NK-92 (cell line): ENCODE results near the gene TMPRSS6.
"Not testable (repeated sequence)": the region's sequence is repeated elsewhere in the genome, so short reads cannot be mapped to it uniquely, and the experiment has no call there.

Experiments used
- DNase-seq: peaks from one replicate; lab custom pipeline; 2025; ENCODE audit not compliant: unreplicated experiment; lab: John Stamatoyannopoulos, UW

The TMPRSS6 gene

DNA sequence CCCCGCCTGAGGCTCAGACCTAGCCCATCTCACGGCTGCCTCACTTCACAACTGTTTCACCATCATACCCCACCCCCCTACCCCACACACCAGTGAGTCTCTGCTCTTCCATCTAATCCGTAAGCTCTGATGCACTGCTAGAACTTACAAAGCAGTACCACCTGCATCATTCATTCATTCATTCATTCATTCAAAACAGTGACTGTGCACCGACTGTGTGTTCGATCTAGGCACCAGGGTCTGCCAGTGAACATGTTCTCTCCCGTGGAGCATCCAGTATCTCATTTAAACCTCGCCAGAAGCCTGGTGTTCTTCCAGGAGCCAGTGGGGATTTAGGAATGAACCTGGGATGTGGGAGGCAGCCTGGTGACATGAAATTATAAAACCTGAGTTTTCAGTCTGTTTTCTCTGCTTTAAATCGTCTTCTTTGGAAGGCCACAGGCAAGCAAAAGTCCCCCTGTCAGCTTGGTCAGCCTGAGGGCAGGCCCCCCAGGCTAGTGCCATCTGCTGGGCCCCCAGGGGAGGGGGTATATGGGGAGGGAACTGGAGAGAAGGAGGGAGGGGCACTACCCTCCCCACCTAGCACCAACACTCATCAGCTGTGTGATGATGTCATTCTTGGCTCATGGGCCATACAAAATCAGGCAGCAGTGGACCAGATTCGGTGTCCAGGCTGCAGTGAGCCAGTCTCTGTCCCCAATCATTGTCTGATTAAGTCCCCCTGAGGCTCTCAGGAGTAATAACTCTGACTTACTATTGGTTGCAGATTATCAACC, 18.4 kb downstream of the TMPRSS6 start:
- DNase-seq, result no peak

DNA sequence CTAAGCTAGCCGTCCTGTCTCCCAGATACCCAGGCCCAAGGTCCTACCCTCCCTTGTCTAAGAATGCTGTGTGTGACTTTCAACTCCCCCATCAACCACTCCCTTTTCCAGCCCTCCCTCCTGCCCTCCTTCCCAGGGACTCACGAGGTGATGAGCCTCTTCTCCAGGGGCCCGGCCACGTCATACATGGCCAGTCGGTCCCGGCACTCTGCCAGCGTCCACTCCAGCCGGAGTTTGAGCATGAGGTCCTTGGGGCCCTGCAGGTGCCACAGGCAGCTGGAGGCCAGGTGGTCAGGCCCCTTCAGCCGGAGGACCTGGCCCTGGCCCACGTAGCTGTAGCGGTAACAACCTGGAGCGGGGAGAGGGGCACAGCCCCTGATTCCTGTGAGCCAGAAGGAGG, 20.1 kb downstream of the TMPRSS6 start:
- no peak for DNase-seq

GRCh38 chr22:37088750-37089408, 20.6 kb downstream of the TMPRSS6 start:
- DNase-seq, result no peak

- no peak for DNase-seq
Observed at GRCh38 chr22:37088108-37088605, 21.4 kb downstream of the TMPRSS6 start.

DNA sequence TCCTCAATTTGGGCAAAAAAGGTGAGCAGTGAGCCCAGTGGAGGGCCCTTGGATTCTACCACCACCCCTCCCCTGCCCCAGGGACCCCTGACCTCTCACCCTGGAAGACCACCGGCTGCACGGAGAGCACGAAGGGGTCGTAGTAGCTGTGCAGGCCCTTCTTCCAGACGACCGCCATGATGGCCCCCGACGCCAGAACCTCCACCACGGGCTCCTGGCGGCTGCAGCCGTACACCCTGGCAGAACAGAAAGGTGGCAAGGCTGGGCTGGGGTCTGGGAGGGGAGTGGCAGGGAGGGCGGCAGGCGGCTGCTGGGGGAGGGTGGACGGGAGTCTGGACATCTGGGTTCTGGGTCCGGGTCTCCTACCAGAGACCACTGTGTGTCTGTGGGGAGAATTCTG, 23.3 kb downstream of the TMPRSS6 start:
- DNase-seq, result no peak

DNA sequence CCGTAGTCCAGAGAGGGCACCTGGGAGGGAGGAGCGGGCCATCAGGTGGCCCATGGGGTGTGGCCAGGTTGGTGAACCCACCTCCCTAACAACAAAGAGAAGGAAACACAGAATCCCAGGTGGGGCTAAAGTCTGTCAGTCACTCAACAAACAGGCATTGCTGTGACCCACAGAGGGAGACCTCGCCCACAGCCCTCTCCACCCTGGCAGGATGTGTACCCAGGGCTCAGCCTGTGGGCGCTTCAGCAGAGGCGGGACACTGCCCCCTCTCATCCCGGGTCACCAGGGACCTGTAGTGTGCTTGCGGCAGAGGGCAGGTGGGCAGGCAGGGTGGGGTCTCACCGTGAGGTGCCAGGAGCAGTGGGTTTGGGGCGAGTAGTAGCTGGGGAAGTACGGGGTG, 25.1 kb downstream of the TMPRSS6 start:
- DNase-seq, result no peak

DNA sequence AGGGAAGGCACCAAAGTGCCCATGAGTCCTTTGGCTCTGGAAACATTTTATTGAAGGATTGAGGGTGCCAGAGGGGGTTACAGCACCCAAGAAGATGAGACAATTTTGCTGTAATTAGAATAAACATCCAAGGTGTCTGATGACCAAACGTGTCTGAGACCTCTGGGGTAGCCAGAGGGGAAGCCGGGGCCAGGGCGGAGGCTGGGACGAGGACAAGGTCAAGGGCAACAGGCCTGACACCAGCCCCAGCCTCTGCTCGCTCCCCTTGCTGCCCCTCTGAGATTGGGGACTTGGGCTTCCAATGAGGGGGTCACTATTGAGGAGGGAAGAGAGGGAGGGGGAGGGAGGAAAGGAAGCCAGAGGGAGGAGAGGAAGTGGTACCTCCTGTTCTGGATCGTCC, 25.6 kb downstream of the TMPRSS6 start:
- no peak for DNase-seq

DNA sequence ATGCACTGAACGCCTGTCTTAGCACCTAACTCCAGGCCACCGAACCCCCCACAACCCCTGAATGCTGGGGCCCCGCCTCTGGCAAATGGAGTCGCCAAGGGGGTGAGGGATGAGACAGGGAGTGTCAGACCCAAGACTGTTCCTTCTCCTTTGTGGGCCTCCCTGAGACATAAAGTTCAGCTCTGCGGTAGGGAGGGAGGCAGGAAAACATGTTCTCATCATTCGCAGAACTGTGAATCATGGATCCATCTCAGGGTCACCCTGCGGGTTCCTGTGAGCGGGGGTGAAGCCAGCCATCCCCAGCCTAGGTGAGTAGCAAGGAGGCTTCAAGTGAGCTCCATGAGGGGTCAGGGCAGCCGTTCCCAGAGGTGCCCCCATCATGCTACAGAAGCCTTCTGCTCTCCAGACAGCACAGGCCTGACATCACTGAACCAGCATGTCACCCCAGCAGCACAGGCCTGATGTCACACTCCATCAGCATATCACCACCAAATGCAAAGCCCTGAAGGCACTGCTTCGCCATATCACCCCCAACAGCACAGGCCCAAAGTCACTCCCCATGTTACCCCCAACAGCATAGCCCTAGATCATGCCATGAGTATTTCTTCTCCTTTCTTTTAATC, 27.2 kb downstream of the TMPRSS6 start:
- no peak for DNase-seq

DNA sequence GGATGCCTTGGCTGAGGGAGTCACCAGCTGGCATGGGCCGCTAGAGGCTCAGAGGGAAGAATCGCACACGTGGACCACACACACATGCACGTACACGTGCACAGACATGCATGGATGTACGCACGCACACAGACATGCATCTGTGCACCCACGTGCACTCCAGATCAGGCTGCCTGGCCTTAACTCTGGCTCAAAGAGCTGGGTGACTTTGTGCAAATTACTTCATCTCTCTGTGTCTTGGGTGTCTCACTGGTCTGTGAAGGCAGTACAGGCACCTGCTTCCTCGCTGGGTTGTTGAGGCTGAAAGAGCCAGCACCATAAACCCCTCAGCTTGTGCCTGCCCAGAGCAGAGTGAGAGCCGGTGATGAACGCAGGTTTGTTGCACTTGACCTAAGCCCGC, 28.7 kb downstream of the TMPRSS6 start:
- DNase-seq, result no peak

GRCh38 chr22:37080438-37080837, 29.1 kb downstream of the TMPRSS6 start:
- DNase-seq, result no peak

GRCh38 chr22:37079668-37080171, 29.8 kb downstream of the TMPRSS6 start:
- DNase-seq, result peak; percentile 18

GRCh38 chr22:37079158-37079557, 30.4 kb downstream of the TMPRSS6 start:
- no peak for DNase-seq

DNA sequence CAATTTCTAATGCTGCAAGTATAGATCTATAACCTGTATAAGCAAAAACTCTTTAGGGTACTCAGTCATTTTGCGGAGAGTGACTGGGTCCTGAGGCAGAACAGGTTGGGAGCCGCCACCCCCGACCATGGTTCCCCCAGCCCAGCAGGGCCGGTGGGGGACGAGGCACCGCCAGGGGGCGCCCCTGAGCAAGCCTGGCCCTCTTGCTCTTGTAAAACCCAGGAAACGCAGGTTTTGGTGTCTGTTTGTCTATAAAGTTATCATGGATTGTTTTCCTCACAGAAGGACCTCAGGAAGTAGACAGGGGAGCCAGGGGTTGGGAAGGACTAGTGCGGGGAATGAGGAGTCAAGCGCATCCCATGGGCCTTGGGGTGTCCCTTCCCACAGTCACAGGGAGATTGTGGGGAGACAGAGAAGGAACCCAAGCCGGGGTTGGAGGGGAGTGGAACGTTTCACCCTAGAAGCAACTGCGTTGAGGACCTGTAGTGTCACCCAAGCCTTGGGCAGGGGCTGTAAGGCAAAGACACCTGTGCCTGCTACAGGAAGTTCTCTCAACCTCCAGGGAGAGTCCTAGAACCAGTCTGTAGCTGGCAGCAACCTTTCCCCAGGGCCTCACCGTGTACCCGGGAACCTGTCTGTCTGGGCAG, 31.6 kb downstream of the TMPRSS6 start:
- DNase-seq, result no peak

DNA sequence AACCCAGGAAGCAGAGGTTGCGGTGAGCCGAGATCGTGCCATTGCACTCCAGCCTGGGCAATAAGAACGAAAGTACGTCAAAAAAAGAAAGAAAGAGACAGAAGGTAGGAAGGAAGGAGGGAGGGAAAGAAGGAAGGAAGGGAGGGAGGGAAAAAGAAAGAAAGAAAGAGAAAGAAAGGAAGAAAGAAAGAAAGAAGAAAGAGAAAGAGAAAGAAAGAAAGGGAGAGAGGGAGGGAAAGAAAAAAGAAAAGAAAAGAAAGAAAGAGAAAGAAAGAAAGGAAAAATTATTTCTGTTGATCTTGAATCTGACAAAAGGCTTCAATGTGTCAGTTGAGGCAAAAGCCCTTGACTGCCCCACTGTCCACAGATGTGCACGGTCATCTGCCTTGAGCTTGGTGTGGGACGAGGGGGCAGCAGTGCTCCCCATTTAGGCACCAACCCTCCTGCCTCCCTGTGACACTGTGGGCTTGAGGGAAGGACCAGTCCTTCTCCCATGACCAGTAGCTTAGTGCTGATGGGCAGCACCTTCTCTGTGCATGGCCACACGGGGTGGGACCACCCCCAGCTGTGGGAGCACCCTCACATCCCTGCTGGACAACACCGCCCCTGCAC, 33.6 kb downstream of the TMPRSS6 start:
- no peak for DNase-seq

- no peak for DNase-seq
Observed at GRCh38 chr22:37075046-37075445, 34.5 kb downstream of the TMPRSS6 start.

DNA sequence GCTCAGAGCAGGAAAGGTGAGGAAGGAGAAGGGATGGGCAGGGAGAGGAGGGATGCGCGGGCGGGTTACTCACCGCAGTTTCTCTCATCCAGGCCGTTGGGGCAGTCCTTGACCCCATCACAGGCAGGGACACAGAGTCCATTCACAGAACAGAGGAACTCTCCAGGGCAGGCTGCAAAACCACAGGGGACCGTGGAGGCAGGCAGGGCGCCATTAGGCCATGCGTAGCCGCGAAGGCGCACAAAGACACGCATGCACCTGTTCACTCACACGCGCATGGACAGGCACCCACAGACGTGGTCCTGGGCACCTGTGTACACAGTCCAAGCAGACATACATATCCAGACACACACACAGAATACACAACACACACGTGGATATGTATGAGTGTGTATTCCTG, 35.0 kb downstream of the TMPRSS6 start:
- no peak for DNase-seq

GRCh38 chr22:37072673-37073072, 36.8 kb downstream of the TMPRSS6 start:
- DNase-seq, result no peak

GRCh38 chr22:37071850-37072592, 37.5 kb downstream of the TMPRSS6 start:
- not testable (repeated sequence) for DNase-seq

DNA sequence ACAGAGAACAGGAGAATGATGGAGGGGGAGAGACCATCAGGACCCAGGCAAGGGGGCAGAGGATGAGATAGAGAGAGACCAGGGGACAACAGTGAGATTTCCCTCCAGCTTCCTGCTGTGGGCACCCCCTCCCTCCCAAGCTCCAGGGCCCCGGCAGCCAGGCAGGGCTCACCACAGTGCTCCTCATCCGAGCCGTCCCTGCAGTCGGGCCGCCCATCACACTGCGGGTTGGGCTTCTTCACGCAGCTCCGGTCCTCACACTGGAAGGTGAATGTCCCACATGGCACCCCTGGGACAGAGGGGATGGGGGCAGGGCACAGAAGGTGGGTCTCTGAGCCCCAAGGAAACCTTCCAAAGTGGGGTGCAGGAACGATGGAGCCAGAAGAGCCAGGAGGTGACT, 38.8 kb downstream of the TMPRSS6 start:
- no peak for DNase-seq

- no peak for DNase-seq
Observed at GRCh38 chr22:37070334-37070733, 39.2 kb downstream of the TMPRSS6 start.
